Measurements from ENCODE around the gene KRTAP20-3. TPM values are rescaled to one million over a fixed set of nuclear protein-coding genes. Genes with fewer than 3 reads are reported as not detected.

The KRTAP20-3 gene
- total RNA-seq, 2 experiments from 2014 or later, result not detected

DNA sequence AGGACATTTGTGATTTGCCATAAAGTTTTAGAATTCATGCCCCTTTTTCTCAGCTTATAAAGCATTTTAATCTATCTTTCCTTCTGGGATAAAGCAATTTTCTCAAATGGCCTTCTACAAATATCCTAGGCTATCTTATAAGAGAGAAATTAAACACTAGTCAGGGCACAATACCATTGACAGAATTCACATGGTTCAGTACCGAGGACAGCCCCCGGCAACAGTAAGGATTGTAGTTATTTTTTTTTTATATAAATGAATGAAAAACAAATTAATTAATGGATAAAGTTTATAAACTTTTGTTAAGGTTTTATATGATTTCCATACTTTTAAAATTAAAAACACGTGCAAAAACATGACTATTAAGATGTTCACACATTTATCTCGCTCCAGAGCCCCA, 14.6 kb upstream of the KRTAP20-3 start:
- Histone ChIP-seq H2AFZ (ENCODE audit: low read length) (no peak overlapping the region), H3K79me2 (ENCODE audit: insufficient read depth, low read depth, low read length) (no peaks in the 10 kb centered on the region), H3K36me3 (ENCODE audit: insufficient read depth, low read length) (no peaks in the 10 kb centered on the region), H3K9me3 (ENCODE audit: low read length) (peaks cover 8% of the 10 kb centered on the region; the same call in 1 of the 2 replicates), H3K9me2 (ENCODE audit: insufficient read depth, low read length) (no peaks in the 10 kb centered on the region), H3K27ac (ENCODE audit: low read depth, low read length, poor library complexity, severe bottlenecking) (no peak overlapping the region), H4K20me1 (ENCODE audit: insufficient read depth, low read length) (no peaks in the 10 kb centered on the region), H3K4me1 (ENCODE audit: insufficient read depth, low read length, poor library complexity, severe bottlenecking) (no peaks in the 10 kb centered on the region), H3K4me3 (ENCODE audit: low read depth, low read length, poor library complexity, severe bottlenecking) (no peak overlapping the region), H3K4me2 (ENCODE audit: low read length) (no peak overlapping the region)
- no TSS peak for BruUV-seq (replicated peaks)
- DNase-seq (ENCODE audit: low spot score), result no peak
- TF ChIP-seq EZH2phosphoT487 (IDR thresholded peaks at IDR 0.05; ENCODE audit: borderline replicate concordance, low read depth, low read length), result no peak
- TF ChIP-seq, protein P1, sequence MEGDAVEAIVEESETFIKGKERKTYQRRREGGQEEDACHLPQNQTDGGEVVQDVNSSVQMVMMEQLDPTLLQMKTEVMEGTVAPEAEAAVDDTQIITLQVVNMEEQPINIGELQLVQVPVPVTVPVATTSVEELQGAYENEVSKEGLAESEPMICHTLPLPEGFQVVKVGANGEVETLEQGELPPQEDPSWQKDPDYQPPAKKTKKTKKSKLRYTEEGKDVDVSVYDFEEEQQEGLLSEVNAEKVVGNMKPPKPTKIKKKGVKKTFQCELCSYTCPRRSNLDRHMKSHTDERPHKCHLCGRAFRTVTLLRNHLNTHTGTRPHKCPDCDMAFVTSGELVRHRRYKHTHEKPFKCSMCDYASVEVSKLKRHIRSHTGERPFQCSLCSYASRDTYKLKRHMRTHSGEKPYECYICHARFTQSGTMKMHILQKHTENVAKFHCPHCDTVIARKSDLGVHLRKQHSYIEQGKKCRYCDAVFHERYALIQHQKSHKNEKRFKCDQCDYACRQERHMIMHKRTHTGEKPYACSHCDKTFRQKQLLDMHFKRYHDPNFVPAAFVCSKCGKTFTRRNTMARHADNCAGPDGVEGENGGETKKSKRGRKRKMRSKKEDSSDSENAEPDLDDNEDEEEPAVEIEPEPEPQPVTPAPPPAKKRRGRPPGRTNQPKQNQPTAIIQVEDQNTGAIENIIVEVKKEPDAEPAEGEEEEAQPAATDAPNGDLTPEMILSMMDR (conservative IDR thresholded peaks at IDR 0.05; ENCODE audit: low read length), result no peak
- ChIA-PET CTCF (ENCODE audit: unreplicated experiment) (no interaction called here), POLR2A (no interaction called here)
- intact Hi-C loops (cut with micrococcal nuclease; ENCODE audit: unreplicated experiment), result no loop called here

DNA sequence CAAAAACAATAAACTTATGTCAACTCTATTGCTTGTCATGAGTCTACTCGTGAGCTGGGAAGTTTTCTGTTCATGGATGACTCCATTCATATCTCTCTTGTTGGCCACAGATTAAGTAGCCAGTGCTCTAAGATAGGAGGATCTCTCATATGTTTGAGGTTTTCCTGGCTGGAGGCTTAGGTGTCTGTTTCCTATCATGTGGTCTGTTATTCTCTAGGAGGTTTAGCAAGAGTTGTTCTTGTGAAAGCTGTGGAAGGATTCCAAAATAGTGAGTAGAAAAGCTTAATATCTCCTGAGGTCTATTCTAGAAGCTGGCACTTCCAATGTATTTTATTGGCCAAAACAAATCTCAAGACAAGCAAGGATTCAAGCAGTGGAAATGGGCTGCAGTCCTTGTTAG, 13.5 kb upstream of the KRTAP20-3 start:
- BruUV-seq (replicated peaks), result no TSS peak
- Histone ChIP-seq H4K20me1 (ENCODE audit: insufficient read depth, low read length) (no peaks in the 10 kb centered on the region), H3K36me3 (ENCODE audit: insufficient read depth, low read length) (no peaks in the 10 kb centered on the region), H3K9me2 (ENCODE audit: insufficient read depth, low read length) (no peaks in the 10 kb centered on the region), H3K79me2 (ENCODE audit: insufficient read depth, low read depth, low read length) (no peaks in the 10 kb centered on the region), H3K27ac (ENCODE audit: low read depth, low read length, poor library complexity, severe bottlenecking) (no peak overlapping the region), H2AFZ (ENCODE audit: low read length) (no peak overlapping the region), H3K4me2 (ENCODE audit: low read length) (no peak overlapping the region), H3K9me3 (ENCODE audit: low read length) (peaks cover 8% of the 10 kb centered on the region; the same call in 1 of the 2 replicates), H3K4me1 (ENCODE audit: insufficient read depth, low read length, poor library complexity, severe bottlenecking) (no peaks in the 10 kb centered on the region), H3K4me3 (ENCODE audit: low read depth, low read length, poor library complexity, severe bottlenecking) (no peak overlapping the region)
- no peak for DNase-seq (ENCODE audit: low spot score)
- CTCF ChIA-PET (ENCODE audit: unreplicated experiment), result no interaction called here
- no peak for TF ChIP-seq EZH2phosphoT487 (IDR thresholded peaks at IDR 0.05; ENCODE audit: borderline replicate concordance, low read depth, low read length)
- TF ChIP-seq, protein P1 (conservative IDR thresholded peaks at IDR 0.05; ENCODE audit: low read length), result no peak
- intact Hi-C loops (cut with micrococcal nuclease; ENCODE audit: unreplicated experiment), result no loop called here
- POLR2A ChIA-PET, result no interaction called here

DNA sequence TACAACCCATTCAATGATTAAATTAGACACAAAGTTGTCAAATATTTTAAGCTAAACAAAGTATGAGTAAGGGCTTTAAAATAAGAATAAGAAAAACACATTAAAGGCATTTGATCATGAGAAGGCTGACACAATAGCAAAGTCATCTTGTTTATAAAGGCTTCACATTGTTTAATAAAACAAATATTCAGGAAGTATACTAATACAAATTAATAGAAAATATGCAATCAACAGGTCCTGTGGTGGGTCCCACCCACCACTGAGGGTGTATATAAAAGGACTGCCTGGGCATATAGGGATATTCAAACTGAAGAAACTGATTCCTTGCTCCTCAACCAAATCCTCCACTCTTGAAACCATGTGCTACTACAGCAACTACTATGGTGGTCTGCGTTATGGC, 7.8 kb upstream of the KRTAP20-3 start, which contains the start of gene KRTAP20-2:
Gene KRTAP20-2 (plus strand): TSS at position 301 of the 400 bp plus-strand sequence. CDS start 58 bp downstream, at position 359.
- DNase-seq (ENCODE audit: low spot score), result no peak
- TF ChIP-seq EZH2phosphoT487 (IDR thresholded peaks at IDR 0.05; ENCODE audit: borderline replicate concordance, low read depth, low read length), result no peak
- Histone ChIP-seq H3K36me3 (ENCODE audit: insufficient read depth, low read length) (no peaks in the 10 kb centered on the region), H3K27ac (ENCODE audit: low read depth, low read length, poor library complexity, severe bottlenecking) (no peak within 1 kb of the TSS), H3K4me1 (ENCODE audit: insufficient read depth, low read length, poor library complexity, severe bottlenecking) (no peaks in the 10 kb centered on the region), H3K4me2 (ENCODE audit: low read length) (no peak within 1 kb of the TSS), H2AFZ (ENCODE audit: low read length) (no peak within 1 kb of the TSS), H3K9me3 (ENCODE audit: low read length) (no peaks in the 10 kb centered on the region), H3K79me2 (ENCODE audit: insufficient read depth, low read depth, low read length) (no peaks in the 10 kb centered on the region), H3K4me3 (ENCODE audit: low read depth, low read length, poor library complexity, severe bottlenecking) (no peak within 1 kb of the TSS), H4K20me1 (ENCODE audit: insufficient read depth, low read length) (no peaks in the 10 kb centered on the region), H3K9me2 (ENCODE audit: insufficient read depth, low read length) (no peaks in the 10 kb centered on the region)
- ChIA-PET CTCF (ENCODE audit: unreplicated experiment) (no interaction called here), POLR2A (interaction anchor here (0.6 kb wide), 1 partner anchor 91 kb away, joined by 3 read pairs; no protein-coding TSS in a partner anchor)
- no TSS peak for BruUV-seq (replicated peaks)
- intact Hi-C loops (cut with micrococcal nuclease; ENCODE audit: unreplicated experiment), result no loop called here
